GM12878 (cell line): ENCODE results near the gene ARID3B. TPM values are rescaled to one million over a fixed set of nuclear protein-coding genes. Genes with fewer than 3 reads are reported as not detected.

ENCODE experiments used
- ATAC-seq: fragments of 200-7000 bp; cut with Tn5 transposase; 3 replicates; pipeline ENCODE4 v1.9.1; 2020; ENCODE audit warnings: mild to moderate bottlenecking, moderate library complexity
- BruUV-seq: library from RNA; stranded (reverse); fragments of 400-500 nt; replicated peaks from 2 replicates; lab custom pipeline; 2021; lab: Mats Ljungman, UMichigan
- CTCF ChIA-PET: fragments of 300-600 bp; sonication (Branson Sonifier 250); formaldehyde crosslinking; extraction: SDS; loops from one replicate; lab custom pipeline; 2021; ENCODE audit warnings: inconsistent platforms; lab: Yijun Ruan, JAX
- POLR2A ChIA-PET: fragments of 350-600 bp; formaldehyde crosslinking; extraction: SDS; loops from one replicate; lab custom pipeline; 2021; ENCODE audit warnings: inconsistent platforms; lab: Charles Lee
- RAD21 ChIA-PET: fragments of 300-600 bp; sonication (Branson Sonifier 250); formaldehyde crosslinking; loops from one replicate; lab custom pipeline; 2023; ENCODE audit warnings: antibody characterized with exemption; ENCODE audit not compliant: unreplicated experiment; lab: Charles Lee
- SMC1A ChIA-PET: fragments of 300-600 bp; sonication (Branson Sonifier 250); formaldehyde crosslinking; loops from one replicate; lab custom pipeline; 2023; ENCODE audit not compliant: unreplicated experiment, uncharacterized antibody; lab: Charles Lee
- DNase-seq: peaks from one replicate; pipeline ENCODE4 v3.0.0-alpha.2; 2011; ENCODE audit warnings: low read depth, low spot score
- FAIRE-seq: peaks from 3 replicates; lab custom pipeline; 2011; peaks lifted over from hg19 to GRCh38; lab: Jason Lieb, UNC
- H2AFZ ChIP-seq: 2 replicates; pipeline ENCODE4 v1.6.0; 2011; ENCODE audit warnings: low read depth, low read length, control low read depth; ENCODE audit not compliant: control insufficient read depth
- H3K27ac ChIP-seq: 2 replicates; pipeline ENCODE4 v1.5.1; 2011; ENCODE audit warnings: control low read depth; ENCODE audit not compliant: control insufficient read depth, insufficient read depth
- H3K27me3 ChIP-seq, 2 experiments: replicated peaks in 1 of 2; 2 replicates each; pipeline versions ENCODE4 v1.6.0 to v1.6.1; 2011; ENCODE audit warnings: low read length in 1 of 2; ENCODE audit not compliant: control insufficient read depth in 2 of 2, insufficient read depth in 2 of 2
- H3K36me3 ChIP-seq, 2 experiments: 2 replicates each; pipeline ENCODE4 v1.5.1; 2011; ENCODE audit warnings: low read length in 1 of 2; ENCODE audit not compliant: control insufficient read depth in 2 of 2, insufficient read depth in 2 of 2
- H3K4me1 ChIP-seq: 2 replicates; pipeline ENCODE4 v1.6.1; 2011; ENCODE audit warnings: mild to moderate bottlenecking, low read length, moderate library complexity, mixed read lengths; ENCODE audit not compliant: control insufficient read depth, insufficient read depth
- H3K4me2 ChIP-seq: 2 replicates; pipeline ENCODE4 v1.6.0; 2011; ENCODE audit warnings: control low read depth; ENCODE audit not compliant: control insufficient read depth, insufficient read depth
- H3K4me3 ChIP-seq: fragments of 200-600 bp; sonication (generic); 2 replicates; pipeline ENCODE4 v1.5.1; 2016
- H3K79me2 ChIP-seq: 2 replicates; pipeline ENCODE4 v1.6.0; 2011; ENCODE audit warnings: low read length; ENCODE audit not compliant: control insufficient read depth, insufficient read depth
- H3K9ac ChIP-seq: 2 replicates; pipeline ENCODE4 v1.8.0; 2011; ENCODE audit warnings: low read length, control low read depth, mixed read lengths; ENCODE audit not compliant: control insufficient read depth, insufficient read depth
- H3K9me3 ChIP-seq: replicated peaks from 3 replicates; pipeline ENCODE4 v1.5.1; 2011; ENCODE audit warnings: mild to moderate bottlenecking, low read length; ENCODE audit not compliant: control insufficient read depth, insufficient read depth
- H4K20me1 ChIP-seq: 2 replicates; pipeline ENCODE4 v1.6.0; 2011; ENCODE audit not compliant: control insufficient read depth, insufficient read depth
- BACH1 ChIP-seq: fragments of 450-650 bp; IDR thresholded peaks from 2 replicates; pipeline ENCODE4 v1.6.1; 2017; ENCODE audit warnings: mild to moderate bottlenecking, borderline replicate concordance
- HDAC6 ChIP-seq: fragments of 200-600 bp; sonication (generic); IDR thresholded peaks from one replicate; pipeline ENCODE4 v1.8.0; 2017; ENCODE audit warnings: antibody characterized with exemption; ENCODE audit not compliant: unreplicated experiment
- IKZF1 ChIP-seq: fragments of 450-650 bp; conservative IDR thresholded peaks from 2 replicates; pipeline ENCODE4 v1.6.1; 2017; ENCODE audit warnings: antibody characterized with exemption, mild to moderate bottlenecking
- POLR2AphosphoS2 ChIP-seq: IDR thresholded peaks from 2 replicates; pipeline ENCODE4 v1.6.1; 2011; ENCODE audit warnings: low read depth, mild to moderate bottlenecking, low read length, improper control_type of control experiment, moderate library complexity
- POLR2AphosphoS5 ChIP-seq: IDR thresholded peaks from 2 replicates; pipeline ENCODE4 v1.6.1; 2011; ENCODE audit warnings: mild to moderate bottlenecking, low read length, inconsistent platforms
- RAD21 ChIP-seq: IDR thresholded peaks from 2 replicates; pipeline ENCODE4 v1.6.1; 2011; ENCODE audit warnings: mild to moderate bottlenecking, low read depth, low read length, moderate library complexity; ENCODE audit not compliant: insufficient read depth
- RUNX3 ChIP-seq: IDR thresholded peaks from 2 replicates; pipeline ENCODE4 v1.6.1; 2012; ENCODE audit warnings: low read length, inconsistent platforms
- SREBF1 ChIP-seq: IDR thresholded peaks from 2 replicates; pipeline ENCODE4 v1.6.1; 2012; ENCODE audit warnings: mild to moderate bottlenecking, low read length
- ZSCAN29 ChIP-seq: fragments of 450-650 bp; IDR thresholded peaks from 2 replicates; pipeline ENCODE4 v1.6.1; 2017; ENCODE audit warnings: mild to moderate bottlenecking, moderate library complexity
- WGBS: methylation state at CpG from one replicate; pipeline ENCODE4 v1.1.6; 2016; ENCODE audit warnings: low lambda C conversion rate; ENCODE audit not compliant: insufficient replicate concordance, insufficient coverage; ENCODE audit errors: missing lambda C conversion rate; 5-methylcytosine and 5-hydroxymethylcytosine counted together
- in situ Hi-C: fragments of 300-500 bp; cut with MboI; formaldehyde crosslinking; loops from 9 replicates; pipeline ENCODE4 v1.14.3; 2018; ENCODE audit warnings: mixed read lengths
- intact Hi-C: fragments of 100-400 bp; cut with micrococcal nuclease; formaldehyde crosslinking; loops from one replicate; pipeline ENCODE4 v1.14.2; 2022; ENCODE audit not compliant: unreplicated experiment
- polyA plus RNA-seq, 11 experiments: library from polyadenylated mRNA; depleted of rRNA in 4 of 11; unstranded in 6 of 11; stranded (reverse) in 5 of 11; fragments of >200 nt; fragmentation: Nextera tagmentation in 4 of 11; fragmentation: Illumina TruSeq in 1 of 11; extraction: Ambion mirVana in 4 of 11; extraction: Trizol in 1 of 11; gene quantifications; 1 replicate in 1 of 11; 2 replicates in 10 of 11; pipeline versions ENCODE4 v1.2.1 to v1.2.3, GENCODE V29; 2011 to 2016; ENCODE audit warnings: inconsistent platforms in 2 of 11, missing spikeins in 2 of 11, low read depth in 1 of 11
- total RNA-seq, 4 experiments: library from RNA; depleted of rRNA in 3 of 4; stranded (reverse); fragments of >200 nt in 3 of 4; fragmentation: Illumina TruSeq in 1 of 4; extraction: Trizol in 1 of 4; gene quantifications; 2 replicates each; pipeline versions ENCODE4 v1.2.1 to v1.2.3, GENCODE V29; 2013 to 2021
- TF ChIP-seq, protein P1 (sequence below): fragments of 450-650 bp; IDR thresholded peaks from 2 replicates; pipeline ENCODE4 v1.6.1; 2017; ENCODE audit warnings: borderline replicate concordance
- TF ChIP-seq, protein P2 (sequence below): fragments of 450-650 bp; conservative IDR thresholded peaks from 2 replicates; pipeline ENCODE4 v1.6.1; 2017; ENCODE audit warnings: mild to moderate bottlenecking, moderate library complexity

Gene ARID3B
- total and polyA plus RNA-seq, 10 of the 15 experiments (the other 5 are each of a cell fraction or from before 2014, with no cell fraction given), result 1.1 to 33.4 (median 24.0) TPM

DNA sequence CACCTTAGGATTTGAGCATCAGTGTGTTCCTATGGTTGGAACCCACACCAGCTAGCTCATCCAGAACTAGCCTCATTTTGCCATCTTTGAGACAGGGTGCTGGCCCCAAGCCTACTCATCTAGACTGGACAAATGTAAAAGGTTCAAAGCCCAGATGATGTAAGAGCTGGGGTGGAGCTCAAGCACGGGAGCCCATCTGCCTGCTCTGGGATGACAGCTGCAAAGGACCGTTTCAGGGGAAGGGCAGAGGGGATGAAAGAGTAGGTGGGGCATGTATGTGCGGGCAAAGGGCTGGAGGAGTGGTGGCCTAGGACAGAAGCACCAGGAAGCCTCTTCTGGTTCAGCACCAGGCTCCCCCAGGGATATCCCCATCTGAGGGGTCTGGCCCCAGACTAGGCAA lies 90.4 kb downstream of the ARID3B start:
- Histone ChIP-seq H3K4me1 (peaks cover 19% of the 10 kb centered on the region), H3K79me2 (no peaks in the 10 kb centered on the region), H2AFZ (no peak overlapping the region), H3K9me3 (no peaks in the 10 kb centered on the region), H4K20me1 (peaks cover 5% of the 10 kb centered on the region; the same call in 1 of the 2 replicates), H3K27ac (no peak overlapping the region), H3K36me3 (peaks cover 51 to 56% of the 10 kb centered on the region in 2 experiments), H3K4me3 (no peak overlapping the region), H3K27me3 (no peaks in the 10 kb centered on the region), H3K4me2 (no peak overlapping the region), H3K9ac (no peak overlapping the region)
- SMC1A ChIA-PET, result interaction anchor here (0.7 to 8.2 kb wide), 10 partner anchors 8 to 139 kb away, joined by 3 to 116 read pairs (median 5); no protein-coding TSS in a partner anchor
- RAD21 ChIA-PET, result interaction anchor here (0.9 to 2.7 kb wide), 5 partner anchors 9 to 163 kb away, joined by 4 to 13 read pairs (median 5); no protein-coding TSS in a partner anchor
- no peak for TF ChIP-seq SREBF1
- TF ChIP-seq POLR2AphosphoS2, result 0 out of 2 replicates have a peak, but pooled peaks have one; percentile 46
- ATAC-seq (no peak), DNase-seq (no peak), FAIRE-seq (no peak)
- BruUV-seq, result no TSS peak
- 49% methylated on average over 3 of the region's 3 CpGs for WGBS
- CTCF ChIA-PET, result interaction anchor here (0.6 to 18.9 kb wide), 33 partner anchors 10 to 318 kb away, joined by 3 to 380 read pairs (median 4); partner anchors contain the start of genes CLK3 and EDC3
- POLR2A ChIA-PET, result interaction anchor here (1.1 to 1.7 kb wide), 2 partner anchors 15 to 17 kb away, joined by 3 to 6 read pairs; partner anchors contain the start of gene CLK3
- in situ Hi-C loops, result loop anchor here (5.0 kb wide), 2 partner anchors 141 to 316 kb away; no protein-coding TSS in a partner anchor
- intact Hi-C loops, result no loop called here

DNA sequence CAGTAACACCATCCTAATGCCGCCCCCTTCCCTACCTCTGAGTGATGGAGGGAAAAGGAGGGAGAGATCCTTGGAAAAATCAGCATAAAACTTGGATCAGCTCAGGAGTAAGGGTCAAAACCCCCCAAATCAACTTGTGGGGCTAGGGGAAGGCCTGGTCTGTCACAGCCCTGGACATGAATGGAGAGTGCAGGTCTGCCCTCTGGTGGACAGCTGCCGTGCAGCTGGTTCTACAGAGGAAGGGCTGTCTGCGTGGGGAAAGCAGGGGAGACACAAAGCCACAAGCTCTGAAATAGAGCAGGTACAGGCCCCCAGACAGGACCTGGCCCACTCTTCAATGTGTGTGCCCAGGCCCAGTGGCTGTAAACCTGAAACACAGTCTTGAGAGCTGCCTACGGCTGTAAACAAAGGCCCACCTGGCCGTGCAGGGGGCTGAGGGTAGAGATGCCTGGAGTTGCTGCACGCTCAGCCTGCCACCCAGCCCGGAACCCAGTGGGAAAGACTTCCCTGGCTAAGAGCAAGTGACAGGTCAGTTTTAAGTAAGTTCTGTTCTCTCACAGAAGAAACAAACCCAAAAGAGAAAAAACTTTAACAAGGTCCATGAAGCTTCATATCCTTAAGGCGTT lies 91.0 kb downstream of the ARID3B start:
- no TSS peak for BruUV-seq
- Histone ChIP-seq H3K79me2 (no peaks in the 10 kb centered on the region), H2AFZ (no peak overlapping the region), H3K4me1 (peaks cover 12% of the 10 kb centered on the region), H3K9me3 (no peaks in the 10 kb centered on the region), H3K4me3 (no peak overlapping the region), H4K20me1 (peaks cover 5% of the 10 kb centered on the region; the same call in 1 of the 2 replicates), H3K36me3 (peaks cover 47 to 57% of the 10 kb centered on the region in 2 experiments), H3K27me3 (no peaks in the 10 kb centered on the region), H3K9ac (no peak overlapping the region), H3K27ac (no peak overlapping the region), H3K4me2 (no peak overlapping the region)
- FAIRE-seq, result no peak
- ChIA-PET SMC1A (interaction anchor here (0.6 to 8.2 kb wide), 10 partner anchors 9 to 260 kb away, joined by 3 to 116 read pairs (median 4); no protein-coding TSS in a partner anchor), POLR2A (no interaction called here), RAD21 (interaction anchor here (0.6 to 2.7 kb wide), 10 partner anchors 9 to 1216 kb away, joined by 3 to 13 read pairs (median 4); partner anchors contain the start of gene CLK3), CTCF (interaction anchor here (0.6 to 18.9 kb wide), 36 partner anchors 10 to 317 kb away, joined by 3 to 380 read pairs (median 4); partner anchors contain the start of genes CLK3 and EDC3)
- in situ Hi-C loops, result loop anchor here (5.0 kb wide), 2 partner anchors 140 to 315 kb away; no protein-coding TSS in a partner anchor
- 64% methylated on average over 8 of the region's 8 CpGs for WGBS
- intact Hi-C loops, result loop anchor here (1.0 kb wide), 1 partner anchor 259 kb away; no protein-coding TSS in a partner anchor
- no peak for DNase-seq
- ATAC-seq, result peak; percentile 82
- peak; percentile 55 for TF ChIP-seq RAD21
- TF ChIP-seq, protein P1, sequence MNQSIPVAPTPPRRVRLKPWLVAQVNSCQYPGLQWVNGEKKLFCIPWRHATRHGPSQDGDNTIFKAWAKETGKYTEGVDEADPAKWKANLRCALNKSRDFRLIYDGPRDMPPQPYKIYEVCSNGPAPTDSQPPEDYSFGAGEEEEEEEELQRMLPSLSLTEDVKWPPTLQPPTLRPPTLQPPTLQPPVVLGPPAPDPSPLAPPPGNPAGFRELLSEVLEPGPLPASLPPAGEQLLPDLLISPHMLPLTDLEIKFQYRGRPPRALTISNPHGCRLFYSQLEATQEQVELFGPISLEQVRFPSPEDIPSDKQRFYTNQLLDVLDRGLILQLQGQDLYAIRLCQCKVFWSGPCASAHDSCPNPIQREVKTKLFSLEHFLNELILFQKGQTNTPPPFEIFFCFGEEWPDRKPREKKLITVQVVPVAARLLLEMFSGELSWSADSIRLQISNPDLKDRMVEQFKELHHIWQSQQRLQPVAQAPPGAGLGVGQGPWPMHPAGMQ, result no peak
- no peak for TF ChIP-seq HDAC6
- 0 out of 2 replicates have a peak, but pooled peaks have one; percentile 4 for TF ChIP-seq RUNX3
- peak; percentile 31; the same call in 1 of the 2 replicates for TF ChIP-seq BACH1
- TF ChIP-seq, protein P2, sequence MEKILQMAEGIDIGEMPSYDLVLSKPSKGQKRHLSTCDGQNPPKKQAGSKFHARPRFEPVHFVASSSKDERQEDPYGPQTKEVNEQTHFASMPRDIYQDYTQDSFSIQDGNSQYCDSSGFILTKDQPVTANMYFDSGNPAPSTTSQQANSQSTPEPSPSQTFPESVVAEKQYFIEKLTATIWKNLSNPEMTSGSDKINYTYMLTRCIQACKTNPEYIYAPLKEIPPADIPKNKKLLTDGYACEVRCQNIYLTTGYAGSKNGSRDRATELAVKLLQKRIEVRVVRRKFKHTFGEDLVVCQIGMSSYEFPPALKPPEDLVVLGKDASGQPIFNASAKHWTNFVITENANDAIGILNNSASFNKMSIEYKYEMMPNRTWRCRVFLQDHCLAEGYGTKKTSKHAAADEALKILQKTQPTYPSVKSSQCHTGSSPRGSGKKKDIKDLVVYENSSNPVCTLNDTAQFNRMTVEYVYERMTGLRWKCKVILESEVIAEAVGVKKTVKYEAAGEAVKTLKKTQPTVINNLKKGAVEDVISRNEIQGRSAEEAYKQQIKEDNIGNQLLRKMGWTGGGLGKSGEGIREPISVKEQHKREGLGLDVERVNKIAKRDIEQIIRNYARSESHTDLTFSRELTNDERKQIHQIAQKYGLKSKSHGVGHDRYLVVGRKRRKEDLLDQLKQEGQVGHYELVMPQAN, result no peak
- no peak for TF ChIP-seq ZSCAN29
- TF ChIP-seq IKZF1, result no peak
- TF ChIP-seq POLR2AphosphoS5, result no peak; the same call in 1 of the 2 replicates
